Lower lobe of right lung (tissue), 2 donors: ENCODE results near the gene UGT2A2. TPM values are rescaled to one million over a fixed set of nuclear protein-coding genes. Genes with fewer than 3 reads are reported as not detected.
"Not testable (repeated sequence)": the region's sequence is repeated elsewhere in the genome, so short reads cannot be mapped to it uniquely, and the experiment has no call there.

ENCODE experiments used
- ATAC-seq, 2 donors: fragments of 200-7000 bp; cut with Tn5 transposase; one replicate each; pipeline ENCODE4 v1.9.1; 2020 to 2022; ENCODE audit warnings: mild to moderate bottlenecking in 2 of 2, moderate library complexity in 2 of 2
- DNase-seq: peaks from one replicate; pipeline ENCODE4 v3.0.0-alpha.2; 2020
- H3K27ac ChIP-seq: fragments of 200-600 bp; one replicate; pipeline ENCODE4 v1.8.0; 2022
- H3K27me3 ChIP-seq: fragments of 200-600 bp; one replicate; pipeline ENCODE4 v1.8.0; 2022; ENCODE audit warnings: low read depth
- H3K36me3 ChIP-seq: fragments of 200-600 bp; one replicate; pipeline ENCODE4 v1.8.0; 2022; ENCODE audit warnings: mild to moderate bottlenecking
- H3K4me1 ChIP-seq: fragments of 200-600 bp; one replicate; pipeline ENCODE4 v1.8.0; 2022
- H3K4me3 ChIP-seq: fragments of 200-600 bp; one replicate; pipeline ENCODE4 v1.8.0; 2022; ENCODE audit warnings: mild to moderate bottlenecking
- H3K9me3 ChIP-seq: fragments of 200-600 bp; one replicate; pipeline ENCODE4 v1.8.0; 2022
- intact Hi-C: fragments of 100-400 bp; cut with DNase I; formaldehyde crosslinking; loops from one replicate; pipeline ENCODE4 v1.11.0; 2022
- long read RNA-seq: library from polyadenylated mRNA; unstranded; transcript quantifications from one replicate; pipeline ENCODE4 v2.0.0, GENCODE V29; 2021
- total RNA-seq: library from RNA; stranded (reverse); fragmentation: NEBNext Ultra II Directional; extraction: Animal tissue kit (Norgen Biotek cat#: 25700); gene quantifications from one replicate; pipeline ENCODE4 v1.2.1, GENCODE V29; 2021
- TF ChIP-seq, protein P1 (sequence below): fragments of 200-600 bp; IDR thresholded peaks from one replicate; pipeline ENCODE4 v1.8.0; 2022; ENCODE audit warnings: antibody characterized with exemption, mild to moderate bottlenecking
- donor health status: DM: no; HTN: yes; CAD: no; lungs with severe emphysema.

UGT2A2 gene
- not detected for total RNA-seq
- long read RNA-seq, result 0 reads

DNA sequence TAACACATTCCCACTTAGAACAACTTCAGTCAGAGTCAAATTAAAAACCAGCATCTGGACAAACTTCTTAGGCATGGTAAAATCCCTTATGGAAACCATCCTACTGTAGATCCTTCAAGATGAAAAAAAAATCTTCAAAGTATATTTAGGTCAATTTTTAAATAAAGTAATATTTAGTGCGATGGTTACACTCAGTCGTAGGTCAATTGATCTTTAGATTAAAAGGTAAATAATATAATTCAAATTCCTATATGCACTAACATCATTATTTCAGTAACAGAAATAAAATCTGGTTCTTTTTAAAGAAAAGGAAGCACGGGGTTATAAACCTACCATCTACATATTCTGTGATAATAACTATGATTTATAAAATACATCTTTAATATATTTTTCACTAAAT lies at the start of gene UGT2A2:
Gene UGT2A2 (minus strand): TSS at position 101 of the 400 bp plus-strand sequence. CDS start 2 bp downstream, at position 99.
- TF ChIP-seq, protein P1, sequence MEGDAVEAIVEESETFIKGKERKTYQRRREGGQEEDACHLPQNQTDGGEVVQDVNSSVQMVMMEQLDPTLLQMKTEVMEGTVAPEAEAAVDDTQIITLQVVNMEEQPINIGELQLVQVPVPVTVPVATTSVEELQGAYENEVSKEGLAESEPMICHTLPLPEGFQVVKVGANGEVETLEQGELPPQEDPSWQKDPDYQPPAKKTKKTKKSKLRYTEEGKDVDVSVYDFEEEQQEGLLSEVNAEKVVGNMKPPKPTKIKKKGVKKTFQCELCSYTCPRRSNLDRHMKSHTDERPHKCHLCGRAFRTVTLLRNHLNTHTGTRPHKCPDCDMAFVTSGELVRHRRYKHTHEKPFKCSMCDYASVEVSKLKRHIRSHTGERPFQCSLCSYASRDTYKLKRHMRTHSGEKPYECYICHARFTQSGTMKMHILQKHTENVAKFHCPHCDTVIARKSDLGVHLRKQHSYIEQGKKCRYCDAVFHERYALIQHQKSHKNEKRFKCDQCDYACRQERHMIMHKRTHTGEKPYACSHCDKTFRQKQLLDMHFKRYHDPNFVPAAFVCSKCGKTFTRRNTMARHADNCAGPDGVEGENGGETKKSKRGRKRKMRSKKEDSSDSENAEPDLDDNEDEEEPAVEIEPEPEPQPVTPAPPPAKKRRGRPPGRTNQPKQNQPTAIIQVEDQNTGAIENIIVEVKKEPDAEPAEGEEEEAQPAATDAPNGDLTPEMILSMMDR, result no peak
- no peak within 1 kb of the TSS for H3K4me3 ChIP-seq

DNA sequence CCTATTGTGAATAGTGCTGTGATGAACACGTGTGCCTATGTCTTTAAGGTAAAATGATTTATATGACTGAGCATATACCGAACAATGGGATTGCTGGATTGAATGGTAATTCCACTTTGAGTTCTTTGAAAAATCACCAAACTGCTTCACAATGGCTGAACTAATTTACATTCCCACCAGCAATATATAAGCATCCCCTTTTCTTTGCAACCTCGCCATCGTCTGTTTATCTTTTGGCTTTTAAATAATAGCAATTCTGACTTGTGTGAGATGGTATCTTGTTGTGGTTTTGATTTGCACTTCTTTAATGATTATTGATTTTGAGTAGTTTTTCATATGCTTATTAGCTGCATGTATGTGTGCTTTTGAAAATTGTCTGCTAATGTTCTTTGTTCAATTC lies 45.4 kb upstream of the UGT2A2 start:
- intact Hi-C loops, result loop anchor here (5.0 kb wide), 1 partner anchor 192 kb away; no protein-coding TSS in a partner anchor
- TF ChIP-seq, protein P1, result no peak
- Histone ChIP-seq H3K9me3 (no peaks in the 10 kb centered on the region), H3K27me3 (no peaks in the 10 kb centered on the region), H3K27ac (no peak overlapping the region), H3K36me3 (no peaks in the 10 kb centered on the region), H3K4me3 (no peak overlapping the region), H3K4me1 (no peaks in the 10 kb centered on the region)
- ATAC-seq (no peak), DNase-seq (no peak)

More for the DNA sequence above, at the start of gene UGT2A2:
- H3K4me1 ChIP-seq, result no peaks in the 10 kb centered on the region
- DNase-seq (no peak), ATAC-seq (no peak)
- intact Hi-C loops, result no loop called here
- H3K27me3 ChIP-seq, result no peaks in the 10 kb centered on the region
- no peaks in the 10 kb centered on the region for H3K9me3 ChIP-seq
- no peak within 1 kb of the TSS for H3K27ac ChIP-seq
- H3K36me3 ChIP-seq, result no peaks in the 10 kb centered on the region

DNA sequence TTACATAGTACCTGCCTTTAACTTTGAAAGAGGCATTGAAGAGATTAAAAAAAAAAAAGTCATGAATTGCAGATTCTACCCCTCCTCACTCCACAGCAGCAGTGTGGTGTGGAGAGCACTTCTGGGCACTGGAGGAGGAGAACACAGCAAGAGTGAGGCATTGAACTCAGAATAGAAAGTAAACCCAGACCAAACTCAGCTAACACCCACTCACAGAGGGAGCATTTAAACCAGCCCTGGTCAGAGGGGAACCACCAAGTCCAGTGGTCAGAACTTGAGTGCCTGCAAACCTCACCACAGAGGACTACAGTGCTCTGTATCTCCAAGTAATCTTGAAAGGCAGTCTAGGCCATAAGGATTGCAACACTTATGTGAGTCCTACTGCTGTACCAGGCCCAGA lies 29.2 kb upstream of the UGT2A2 start:
- H3K27ac ChIP-seq, result no peak overlapping the region
- H3K27me3 ChIP-seq, result no peaks in the 10 kb centered on the region
- H3K9me3 ChIP-seq, result no peaks in the 10 kb centered on the region
- H3K4me1 ChIP-seq, result no peaks in the 10 kb centered on the region
- no peaks in the 10 kb centered on the region for H3K36me3 ChIP-seq
- H3K4me3 ChIP-seq, result no peak overlapping the region
- intact Hi-C loops, result no loop called here
- TF ChIP-seq, protein P1, result no peak
- no peak for DNase-seq
- ATAC-seq, result no peak

DNA sequence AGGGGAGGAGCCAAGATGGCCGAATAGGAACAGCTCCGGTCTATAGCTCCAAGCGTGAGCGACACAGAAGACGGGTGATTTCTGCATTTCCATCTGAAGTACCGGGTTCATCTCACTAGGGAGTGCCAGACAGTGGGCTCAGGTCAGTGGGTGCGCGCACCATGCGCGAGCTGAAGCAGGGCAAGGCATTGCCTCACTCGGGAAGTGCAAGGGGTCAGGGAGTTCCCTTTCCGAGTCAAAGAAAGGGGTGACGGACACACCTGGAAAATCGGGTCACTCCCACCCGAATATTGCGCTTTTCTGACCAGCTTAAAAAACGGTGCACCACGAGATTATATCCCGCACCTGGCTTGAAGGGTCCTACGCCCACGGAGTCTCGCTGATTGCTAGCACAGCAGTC lies 24.6 kb upstream of the UGT2A2 start:
- H3K27ac ChIP-seq, H3K27me3 ChIP-seq, ATAC-seq, DNase-seq, H3K9me3 ChIP-seq, H3K36me3 ChIP-seq, H3K4me1 ChIP-seq, intact Hi-C loops, H3K4me3 ChIP-seq: not testable (repeated sequence)

DNA sequence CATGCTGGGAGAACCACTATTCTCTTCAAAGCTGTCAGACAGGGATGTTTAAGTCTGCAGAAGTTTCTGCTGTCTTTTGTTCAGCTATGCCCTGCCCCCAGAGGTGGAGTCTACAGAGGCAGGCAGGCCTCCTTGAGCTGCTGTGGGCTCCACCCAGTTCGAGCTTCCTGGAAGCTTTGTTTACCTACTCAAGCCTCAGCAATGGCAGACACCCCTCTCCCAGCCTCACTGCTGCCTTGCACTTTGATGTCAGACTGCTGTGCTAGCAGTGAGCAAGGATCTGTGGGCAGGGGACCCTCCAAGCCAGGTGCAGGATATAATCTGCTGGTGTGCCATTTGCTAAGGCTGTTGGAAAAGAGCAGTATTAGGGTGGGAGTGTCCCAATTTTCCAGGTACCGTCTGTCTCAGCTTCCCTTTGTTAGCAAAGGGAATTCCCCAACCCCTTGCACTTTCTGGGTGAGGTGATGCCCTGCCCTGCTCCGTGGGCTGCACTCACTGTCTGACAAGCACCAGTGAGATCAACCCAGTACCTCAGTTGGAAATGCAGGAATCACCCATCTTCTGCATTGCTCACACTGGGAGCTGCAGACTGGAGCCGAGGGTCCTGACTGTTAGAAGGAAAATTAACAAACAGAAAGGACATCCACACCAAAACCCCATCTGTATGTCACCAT lies 21.8 kb upstream of the UGT2A2 start:
- H3K27me3 ChIP-seq, intact Hi-C loops, H3K9me3 ChIP-seq, H3K27ac ChIP-seq, H3K4me1 ChIP-seq, H3K36me3 ChIP-seq, DNase-seq, ATAC-seq, H3K4me3 ChIP-seq: not testable (repeated sequence)

DNA sequence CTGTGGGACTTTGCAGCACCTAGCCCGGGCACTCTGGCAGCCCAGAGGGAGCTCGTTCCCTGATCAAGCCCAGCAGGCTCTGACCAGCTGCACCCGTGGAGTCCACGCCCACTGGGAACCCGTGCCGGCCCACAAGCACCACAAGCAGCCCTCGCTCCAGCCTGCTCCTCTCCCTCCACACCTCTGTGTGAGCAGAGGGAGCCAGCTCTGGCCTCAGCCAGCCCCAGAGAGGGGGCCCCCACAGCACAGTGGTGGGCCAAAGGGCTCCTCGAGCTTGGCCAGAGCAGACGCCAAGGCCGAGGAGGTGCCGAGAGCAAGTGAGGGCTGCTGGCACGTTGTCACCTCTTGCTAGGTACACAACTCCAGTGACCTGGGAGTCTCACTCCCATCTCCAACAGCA lies 18.7 kb upstream of the UGT2A2 start:
- Histone ChIP-seq H3K27ac (no peak overlapping the region), H3K4me3 (no peak overlapping the region), H3K27me3 (no peaks in the 10 kb centered on the region), H3K9me3 (no peaks in the 10 kb centered on the region), H3K36me3 (no peaks in the 10 kb centered on the region), H3K4me1 (no peaks in the 10 kb centered on the region)
- ATAC-seq (peak; percentile 16 to 25), DNase-seq (no peak)
- intact Hi-C loops, result no loop called here
- TF ChIP-seq, protein P1, result no peak
